DOHH2 (cell line): ENCODE data around the gene RNF34.
"Not testable (repeated sequence)": the region's sequence is repeated elsewhere in the genome, so short reads cannot be mapped to it uniquely, and the experiment has no call there.

Experiments used
- CTCF ChIP-seq: fragments of 200-600 bp; sonication (generic); IDR thresholded peaks from one replicate; pipeline ENCODE4 v1.5.1; 2014; ENCODE audit warnings: antibody characterized with exemption, mild to moderate bottlenecking, low read depth, low read length; ENCODE audit not compliant: poor library complexity, severe bottlenecking
- EZH2phosphoT487 ChIP-seq: fragments of 200-600 bp; sonication (generic); IDR thresholded peaks from 2 replicates; pipeline ENCODE4 v1.6.1; 2017; ENCODE audit warnings: borderline replicate concordance, mild to moderate bottlenecking, antibody characterized with exemption, low read length, moderate library complexity, mixed read lengths

- TF ChIP-seq CTCF, EZH2phosphoT487: not testable (repeated sequence)
These were observed 25.6 kb upstream of the RNF34 start for GRCh38 chr12:121374336-121374735.
